Central memory CD8-positive, alpha-beta T cell (primary cell): Measurements from ENCODE around the gene TMEM174.

ENCODE experiments used
- ATAC-seq: fragments of 150-1000 bp; cut with Tn5 transposase; replicated peaks from 2 replicates; pipeline ENCODE4 v1.10.0; 2022; ENCODE audit warnings: mild to moderate bottlenecking, moderate FRiP score, moderate number of reproducible peaks; ENCODE audit not compliant: poor library complexity, severe bottlenecking; ENCODE audit errors: extremely low read depth
- DNase-seq, 2 donors: peaks; one replicate each; pipeline ENCODE4 v3.0.0; 2021; ENCODE audit warnings: low spot score in 2 of 2
- H3K27ac Mint-ChIP-seq: one replicate; pipeline ENCODE4 v1.8.0; 2022; ENCODE audit warnings: low read depth, mild to moderate bottlenecking, moderate library complexity, mixed read lengths
- H3K27me3 Mint-ChIP-seq: one replicate; pipeline ENCODE4 v1.8.0; 2022; ENCODE audit warnings: mixed read lengths
- H3K36me3 Mint-ChIP-seq: one replicate; pipeline ENCODE4 v1.8.0; 2022; ENCODE audit warnings: mild to moderate bottlenecking, moderate library complexity, mixed read lengths; ENCODE audit not compliant: insufficient read depth
- H3K4me1 Mint-ChIP-seq: one replicate; pipeline ENCODE4 v1.8.0; 2022; ENCODE audit warnings: mixed read lengths
- H3K4me3 Mint-ChIP-seq: one replicate; pipeline ENCODE4 v1.8.0; 2022; ENCODE audit warnings: mild to moderate bottlenecking, moderate library complexity, mixed read lengths
- H3K9me3 Mint-ChIP-seq: one replicate; pipeline ENCODE4 v1.8.0; 2022; ENCODE audit warnings: mixed read lengths

Gene TMEM174, protein sequence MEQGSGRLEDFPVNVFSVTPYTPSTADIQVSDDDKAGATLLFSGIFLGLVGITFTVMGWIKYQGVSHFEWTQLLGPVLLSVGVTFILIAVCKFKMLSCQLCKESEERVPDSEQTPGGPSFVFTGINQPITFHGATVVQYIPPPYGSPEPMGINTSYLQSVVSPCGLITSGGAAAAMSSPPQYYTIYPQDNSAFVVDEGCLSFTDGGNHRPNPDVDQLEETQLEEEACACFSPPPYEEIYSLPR

DNA sequence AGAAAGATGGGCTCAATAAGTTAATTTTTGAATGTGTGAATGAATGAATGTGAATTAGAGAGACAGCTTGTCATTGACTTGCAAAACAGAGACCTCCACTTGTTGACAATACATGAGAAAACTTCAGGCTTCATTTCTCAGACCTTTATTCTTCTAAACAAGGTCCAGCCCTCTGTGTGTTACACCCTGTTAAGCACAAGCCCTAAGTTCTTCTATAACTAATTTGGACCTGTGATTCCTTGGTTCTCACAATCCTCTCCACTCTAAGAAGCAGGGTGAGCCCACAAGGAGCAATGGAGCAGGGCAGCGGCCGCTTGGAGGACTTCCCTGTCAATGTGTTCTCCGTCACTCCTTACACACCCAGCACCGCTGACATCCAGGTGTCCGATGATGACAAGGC is at the start of gene TMEM174:
Gene TMEM174 (plus strand): TSS at position 243 of the 400 bp plus-strand sequence. CDS start 51 bp downstream, at position 294.
- Mint-ChIP-seq H3K27me3 (peaks cover 74% of the 10 kb centered on the region), H3K4me1 (peaks cover 6% of the 10 kb centered on the region), H3K36me3 (no peaks in the 10 kb centered on the region), H3K4me3 (no peak within 1 kb of the TSS), H3K27ac (no peak within 1 kb of the TSS), H3K9me3 (no peaks in the 10 kb centered on the region)
- no peak for DNase-seq
- no peak for ATAC-seq

DNA sequence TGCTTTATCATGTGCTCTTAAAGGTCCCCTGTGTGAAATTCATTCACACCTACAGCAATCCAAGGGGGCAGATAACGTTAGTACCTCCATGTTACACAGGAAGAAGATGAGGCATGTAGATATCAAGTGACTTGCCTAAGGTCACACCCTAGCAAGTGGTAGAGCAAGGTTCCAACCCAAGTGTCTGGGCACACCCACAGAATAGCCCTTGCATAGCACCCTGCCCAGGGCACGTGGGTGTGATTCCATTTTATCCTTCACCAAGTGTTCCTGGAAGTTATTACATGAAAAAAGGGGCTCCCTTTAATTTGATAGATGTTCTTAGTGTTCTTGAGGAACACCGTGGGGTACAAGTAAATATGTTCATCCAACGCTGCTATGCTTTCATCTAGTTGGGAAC is 47.7 kb upstream of the TMEM174 start:
- ATAC-seq (no peak), DNase-seq (no peak)
- H3K4me3 Mint-ChIP-seq: no peak overlapping the region
- H3K27me3 Mint-ChIP-seq: peaks cover 28% of the 10 kb centered on the region
- peaks cover 8% of the 10 kb centered on the region for H3K36me3 Mint-ChIP-seq
- peaks cover 53% of the 10 kb centered on the region for H3K4me1 Mint-ChIP-seq
- no peaks in the 10 kb centered on the region for H3K9me3 Mint-ChIP-seq
- H3K27ac Mint-ChIP-seq: no peak overlapping the region

DNA sequence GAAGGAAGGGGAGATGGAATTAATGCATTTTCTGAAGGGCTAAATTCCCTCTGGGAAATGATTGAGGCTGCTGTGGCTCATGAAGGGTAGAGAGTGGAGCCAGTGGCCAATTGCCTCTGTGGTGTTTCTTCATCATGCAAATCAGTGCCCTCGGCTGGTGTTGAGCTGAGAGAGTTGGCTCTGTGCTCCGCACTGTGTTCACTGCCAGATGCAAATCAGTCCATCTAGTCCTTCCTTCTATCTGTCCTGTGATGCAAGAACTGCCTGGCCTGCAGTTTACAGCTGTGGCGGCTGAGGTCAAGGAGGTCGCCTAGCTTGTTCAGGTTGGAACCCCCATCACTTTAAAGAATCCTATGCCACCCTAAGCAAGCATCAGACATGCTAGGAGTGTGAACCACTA is 46.6 kb upstream of the TMEM174 start:
- no peak overlapping the region for H3K4me3 Mint-ChIP-seq
- peaks cover 55% of the 10 kb centered on the region for H3K4me1 Mint-ChIP-seq
- DNase-seq (no peak), ATAC-seq (no peak)
- no peak overlapping the region for H3K27ac Mint-ChIP-seq
- peaks cover 10% of the 10 kb centered on the region for H3K36me3 Mint-ChIP-seq
- peaks cover 18% of the 10 kb centered on the region for H3K27me3 Mint-ChIP-seq
- no peaks in the 10 kb centered on the region for H3K9me3 Mint-ChIP-seq

DNA sequence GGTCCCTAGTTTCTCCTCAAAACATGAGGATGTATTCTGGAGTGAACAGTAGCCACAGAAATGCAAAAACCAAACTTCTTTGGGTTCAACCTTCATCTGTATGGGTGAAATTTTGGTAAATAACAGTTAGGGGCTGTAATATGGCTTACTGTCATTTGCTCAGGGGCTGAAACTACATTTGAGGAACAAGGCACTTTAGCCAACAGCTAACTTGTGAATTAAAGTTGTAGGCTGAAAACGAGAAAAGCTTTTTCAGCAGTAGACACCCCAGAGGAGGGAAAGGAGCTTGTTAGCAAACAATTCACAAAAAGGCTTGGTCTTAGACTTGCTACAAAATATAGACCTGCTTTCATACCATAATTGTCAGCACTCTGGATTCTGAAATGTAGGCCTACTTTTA is 46.0 kb upstream of the TMEM174 start:
- ATAC-seq: no peak
- Mint-ChIP-seq H3K27ac (no peak overlapping the region), H3K27me3 (peaks cover 12% of the 10 kb centered on the region)

DNA sequence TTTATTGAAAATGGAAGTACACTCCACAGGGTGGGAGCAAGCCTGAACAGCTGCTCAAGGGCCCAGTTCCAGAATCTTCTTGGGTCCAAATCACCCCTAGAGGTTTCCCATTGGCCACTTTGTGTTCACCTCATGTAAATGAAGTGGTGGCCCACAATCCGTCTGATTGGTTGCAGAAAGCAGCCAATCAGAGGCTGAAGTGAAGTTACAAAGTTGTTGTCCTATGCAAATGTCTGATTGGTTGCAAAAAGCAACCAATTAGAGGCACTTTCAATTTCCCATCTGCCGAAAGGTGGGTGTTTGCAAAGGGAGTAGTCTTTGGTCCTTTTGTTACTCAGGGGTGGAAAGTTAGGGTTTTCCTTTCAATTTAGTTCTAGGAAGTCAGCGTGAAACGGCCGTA is 43.9 kb upstream of the TMEM174 start:
- H3K27me3 Mint-ChIP-seq: peaks cover 6% of the 10 kb centered on the region

More for the DNA sequence above, 46.0 kb upstream of the TMEM174 start:
- Mint-ChIP-seq H3K36me3 (peaks cover 14% of the 10 kb centered on the region), H3K4me1 (peaks cover 50% of the 10 kb centered on the region), H3K9me3 (no peaks in the 10 kb centered on the region), H3K4me3 (no peak overlapping the region)
- DNase-seq: no peak

DNA sequence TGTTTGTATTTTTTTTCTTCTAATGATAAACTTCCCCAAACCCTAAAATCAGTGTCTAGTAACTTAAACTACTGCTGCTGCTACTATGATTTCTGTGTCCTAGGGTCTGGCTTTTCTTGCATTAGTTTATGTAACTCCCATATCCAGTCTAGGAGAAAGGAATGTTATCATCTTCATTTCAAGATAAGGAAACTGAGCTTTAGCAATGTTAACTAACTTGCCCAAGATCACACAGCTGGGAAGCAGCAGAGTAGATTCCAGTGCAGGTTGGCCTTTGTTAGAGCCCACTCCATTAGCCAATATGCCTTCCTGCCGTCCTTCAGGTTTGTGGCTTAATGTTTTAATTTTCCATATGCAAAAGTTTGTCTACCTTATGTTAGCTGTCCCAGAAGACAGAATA is 42.2 kb upstream of the TMEM174 start:
- Mint-ChIP-seq H3K36me3 (peaks cover 24% of the 10 kb centered on the region), H3K4me1 (peaks cover 25% of the 10 kb centered on the region), H3K27ac (peak overlapping the region; percentile 26), H3K4me3 (no peak overlapping the region), H3K27me3 (no peaks in the 10 kb centered on the region), H3K9me3 (no peaks in the 10 kb centered on the region)
- DNase-seq (no peak), ATAC-seq (no peak)

More for the DNA sequence above, 43.9 kb upstream of the TMEM174 start:
- Mint-ChIP-seq H3K4me1 (peaks cover 34% of the 10 kb centered on the region), H3K36me3 (peaks cover 19% of the 10 kb centered on the region), H3K9me3 (no peaks in the 10 kb centered on the region), H3K4me3 (no peak overlapping the region), H3K27ac (no peak overlapping the region)
- no peak for ATAC-seq
- no peak for DNase-seq

DNA sequence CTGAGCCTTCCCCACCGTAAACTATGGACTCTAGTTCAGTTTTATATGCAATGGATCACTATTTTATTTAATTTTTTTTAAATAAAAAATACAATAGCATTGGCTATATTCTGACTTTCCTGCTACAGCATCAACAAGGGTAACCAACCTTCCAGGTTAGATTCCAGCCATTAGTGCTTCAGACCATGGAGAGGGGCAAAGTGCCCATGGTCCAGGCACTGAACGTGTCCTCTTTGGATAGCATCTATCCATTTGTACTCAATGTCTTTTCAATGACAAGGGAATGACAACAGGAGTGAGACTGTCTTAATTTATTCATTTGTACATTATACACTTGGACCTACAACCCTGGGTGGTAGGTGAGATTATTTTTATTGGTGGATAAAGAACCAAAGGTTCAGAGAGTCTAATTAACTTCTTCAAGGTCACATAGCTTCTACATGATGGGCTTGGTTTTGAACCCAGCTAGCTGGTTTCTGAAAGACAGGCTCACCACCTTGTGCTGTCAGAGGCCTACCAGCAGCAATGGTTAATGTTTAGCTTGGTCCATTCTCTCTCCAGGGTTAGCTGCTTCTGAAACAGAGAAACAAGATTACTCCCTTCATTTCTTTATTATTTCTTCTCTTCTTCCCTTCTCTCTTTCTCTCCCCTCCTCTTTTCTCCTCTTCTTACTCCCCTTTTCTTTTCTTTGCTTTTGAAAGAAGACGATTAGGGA is 41.1 kb upstream of the TMEM174 start:
- H3K36me3 Mint-ChIP-seq: peaks cover 24% of the 10 kb centered on the region
- no peak overlapping the region for H3K4me3 Mint-ChIP-seq
- DNase-seq: no peak
- H3K4me1 Mint-ChIP-seq: peaks cover 14% of the 10 kb centered on the region
- no peak for ATAC-seq
- H3K27ac Mint-ChIP-seq: peak overlapping the region; percentile 36
- no peaks in the 10 kb centered on the region for H3K9me3 Mint-ChIP-seq
- H3K27me3 Mint-ChIP-seq: peaks cover 2% of the 10 kb centered on the region

DNA sequence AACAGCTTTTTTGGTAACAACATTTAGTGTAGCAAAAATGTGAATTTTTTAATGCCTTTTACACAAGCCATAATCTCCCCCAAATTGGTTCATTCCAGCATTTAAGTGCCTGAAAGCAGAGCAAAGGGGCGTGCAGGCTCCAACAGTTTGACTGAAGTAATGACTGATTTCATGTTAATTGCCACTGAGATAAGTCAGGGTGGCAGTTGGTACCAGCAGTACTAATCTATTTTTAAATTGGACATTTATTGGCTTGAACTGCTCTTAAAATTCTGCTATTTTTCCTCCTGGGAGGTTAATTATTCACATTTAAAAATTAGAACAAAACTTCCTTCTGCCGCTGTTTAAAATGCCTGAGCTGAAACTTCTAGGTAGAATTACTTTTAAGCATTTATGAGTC is 40.2 kb upstream of the TMEM174 start:
- ATAC-seq: no peak

DNA sequence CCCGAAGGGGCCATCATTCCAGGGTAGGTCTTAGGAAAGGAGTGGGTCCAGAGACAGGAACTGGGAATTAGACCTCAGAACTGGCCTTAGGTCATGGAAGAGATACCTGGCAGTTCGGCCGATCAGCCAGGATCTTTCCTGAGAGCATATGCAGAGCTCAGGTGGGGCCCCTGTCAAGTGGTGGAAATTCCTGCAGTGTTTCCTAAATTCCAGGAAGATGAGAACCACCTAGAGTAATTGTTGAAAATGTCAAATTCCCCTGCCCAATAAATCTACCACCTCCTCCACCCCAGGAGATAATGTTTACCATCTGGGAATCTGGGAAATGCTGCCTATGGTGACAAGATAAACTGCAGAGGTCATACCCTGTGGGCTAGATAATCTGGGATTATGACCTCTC is 38.0 kb upstream of the TMEM174 start:
- H3K4me3 Mint-ChIP-seq: no peak overlapping the region
- peaks cover 10% of the 10 kb centered on the region for H3K4me1 Mint-ChIP-seq
- no peak for ATAC-seq
- no peak overlapping the region for H3K27ac Mint-ChIP-seq
- no peaks in the 10 kb centered on the region for H3K9me3 Mint-ChIP-seq
- H3K27me3 Mint-ChIP-seq: peaks cover 26% of the 10 kb centered on the region
- peaks cover 16% of the 10 kb centered on the region for H3K36me3 Mint-ChIP-seq
- no peak for DNase-seq

More for the DNA sequence above, 40.2 kb upstream of the TMEM174 start:
- Mint-ChIP-seq H3K4me1 (peaks cover 14% of the 10 kb centered on the region), H3K36me3 (peaks cover 24% of the 10 kb centered on the region), H3K9me3 (no peaks in the 10 kb centered on the region), H3K27ac (no peak overlapping the region), H3K27me3 (peaks cover 11% of the 10 kb centered on the region), H3K4me3 (no peak overlapping the region)
- DNase-seq: no peak

DNA sequence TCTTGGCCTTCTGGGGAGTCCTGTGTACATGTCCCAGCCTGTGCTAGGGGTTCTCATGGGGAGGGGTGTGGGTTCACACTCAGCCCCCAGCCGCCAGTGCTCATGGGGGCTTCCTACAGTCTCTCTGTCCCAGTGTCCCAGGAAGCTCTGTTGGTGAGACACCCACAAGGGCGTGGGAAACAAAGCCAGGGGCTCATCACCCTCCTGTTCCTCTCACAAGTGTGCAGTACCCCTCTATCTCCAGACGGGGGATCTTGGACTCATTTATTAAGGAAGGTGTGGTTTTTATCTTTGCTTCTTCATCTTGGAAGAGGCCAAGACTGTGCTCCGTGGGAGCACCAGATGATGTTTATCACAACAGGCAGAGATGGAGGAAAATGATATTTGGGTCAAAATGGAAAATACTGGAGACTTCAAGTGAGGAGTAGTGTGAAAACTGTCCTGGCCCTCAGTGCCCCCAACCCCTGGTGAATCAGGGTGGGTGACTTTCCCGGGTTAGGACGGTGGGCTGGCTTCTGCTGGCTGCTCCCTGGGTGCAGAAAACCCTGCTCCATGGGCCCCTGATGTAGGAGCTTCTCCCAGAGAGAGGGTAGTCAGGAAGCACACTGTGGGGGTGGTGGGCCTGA is 37.5 kb upstream of the TMEM174 start:
- peaks cover 15% of the 10 kb centered on the region for H3K36me3 Mint-ChIP-seq
- H3K4me3 Mint-ChIP-seq: no peak overlapping the region
- peaks cover 27% of the 10 kb centered on the region for H3K27me3 Mint-ChIP-seq
- peaks cover 5% of the 10 kb centered on the region for H3K4me1 Mint-ChIP-seq
- ATAC-seq (no peak), DNase-seq (no peak)
- H3K27ac Mint-ChIP-seq: no peak overlapping the region
- H3K9me3 Mint-ChIP-seq: no peaks in the 10 kb centered on the region

DNA sequence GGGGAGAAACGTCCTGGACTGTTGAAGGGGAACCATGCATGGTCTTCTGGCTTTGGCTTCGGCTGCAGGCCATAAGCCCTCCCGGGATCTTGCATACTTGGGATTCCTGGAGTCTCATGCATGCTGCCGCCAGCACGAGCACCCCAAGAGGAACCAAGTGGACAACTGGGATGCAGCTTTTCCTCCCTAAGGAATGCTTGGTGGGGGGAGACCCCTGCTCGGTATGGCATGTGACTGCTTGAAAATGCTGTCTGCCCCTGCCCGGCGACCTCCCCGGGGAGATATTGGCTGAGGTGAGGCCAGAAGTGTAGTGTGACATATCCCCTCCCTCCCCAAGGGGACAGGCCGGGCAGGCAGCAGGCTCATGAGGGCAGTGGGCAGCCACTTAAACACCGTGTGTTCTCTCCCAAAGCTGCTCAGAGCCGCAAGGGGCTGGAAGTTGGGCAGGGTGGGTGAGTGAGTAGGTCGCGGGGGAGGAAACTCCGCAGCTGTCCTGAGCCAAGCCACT is 36.9 kb upstream of the TMEM174 start:
- H3K27ac Mint-ChIP-seq: no peak overlapping the region
- H3K4me3 Mint-ChIP-seq: no peak overlapping the region
- peaks cover 27% of the 10 kb centered on the region for H3K27me3 Mint-ChIP-seq
- no peak for DNase-seq
- H3K9me3 Mint-ChIP-seq: no peaks in the 10 kb centered on the region
- peaks cover 5% of the 10 kb centered on the region for H3K4me1 Mint-ChIP-seq
- ATAC-seq: no peak
- H3K36me3 Mint-ChIP-seq: peaks cover 14% of the 10 kb centered on the region

DNA sequence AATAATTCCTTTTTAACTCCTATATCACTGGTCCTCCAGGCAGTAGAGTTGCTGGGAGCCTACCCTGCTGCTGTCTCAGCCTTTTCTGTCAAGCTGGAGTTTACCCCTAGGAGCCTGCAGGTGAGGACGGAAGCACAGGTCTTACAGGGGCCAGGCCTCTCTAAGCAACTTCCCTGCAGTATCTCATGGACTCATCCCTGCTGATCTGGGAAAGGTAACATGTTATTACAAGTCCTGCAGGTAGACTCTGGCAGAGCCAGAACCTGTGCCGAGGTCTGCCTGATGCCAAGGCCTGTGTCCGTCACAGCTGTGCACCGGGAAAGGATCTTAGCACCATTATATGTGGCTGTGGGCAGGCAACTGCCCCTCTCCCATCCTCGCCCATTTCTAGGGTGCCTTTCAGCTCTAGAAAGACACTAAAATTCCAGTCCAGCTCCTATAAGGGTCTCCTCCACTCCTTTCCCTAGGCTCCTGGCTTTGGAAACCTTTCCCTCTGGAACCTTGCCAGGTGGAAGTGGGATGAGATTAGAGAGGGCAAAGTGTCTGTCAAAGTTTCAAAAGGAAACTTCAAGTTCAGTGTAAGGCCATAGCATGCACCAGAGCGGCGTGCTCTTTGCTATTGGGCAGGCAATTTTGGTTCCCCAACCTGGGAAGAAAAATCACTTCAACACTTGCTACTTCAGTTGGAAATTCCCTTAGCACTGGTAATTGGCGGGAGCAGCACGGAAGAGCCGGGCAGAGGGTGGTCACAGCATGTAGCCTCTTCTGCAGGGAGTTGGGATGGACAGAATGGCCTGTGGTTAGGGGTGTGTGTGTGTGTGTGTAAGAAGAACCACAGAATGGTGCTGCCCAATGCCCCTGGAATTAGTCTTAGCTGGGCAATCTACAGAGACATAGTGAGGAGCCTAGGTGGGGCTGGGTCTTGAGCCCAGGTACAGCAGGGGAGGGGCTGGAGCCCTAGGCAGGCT is 35.1 kb upstream of the TMEM174 start:
- DNase-seq: no peak
- peaks cover 27% of the 10 kb centered on the region for H3K27me3 Mint-ChIP-seq
- no peaks in the 10 kb centered on the region for H3K9me3 Mint-ChIP-seq
- no peak for ATAC-seq
- no peak overlapping the region for H3K27ac Mint-ChIP-seq
- no peak overlapping the region for H3K4me3 Mint-ChIP-seq
- H3K4me1 Mint-ChIP-seq: peaks cover 5% of the 10 kb centered on the region
- H3K36me3 Mint-ChIP-seq: peaks cover 8% of the 10 kb centered on the region
